SU-DHL-6 (cell line): ENCODE data around the gene NME7.
A peak's percentile ranks its signal among the peaks of the same experiment; 100 is the strongest.

Source experiments
- H2AFZ ChIP-seq: fragments of 200-600 bp; sonication (generic); 2 replicates; pipeline ENCODE4 v1.6.1; 2014; ENCODE audit warnings: low read depth, mild to moderate bottlenecking, moderate library complexity, mixed read lengths, antibody characterized with exemption, low read length; ENCODE audit not compliant: severe bottlenecking
- H3F3A ChIP-seq: fragments of 200-600 bp; shearing (Covaris generic); 2 replicates; pipeline ENCODE4 v1.6.0; 2016; ENCODE audit warnings: antibody characterized with exemption, mild to moderate bottlenecking; ENCODE audit not compliant: insufficient read depth
- H3K27ac ChIP-seq: fragments of 200-600 bp; sonication (generic); 2 replicates; pipeline ENCODE4 v1.5.1; 2016; ENCODE audit warnings: low read depth, mild to moderate bottlenecking, low read length, moderate library complexity, mixed read lengths
- H3K27me3 ChIP-seq: fragments of 200-600 bp; sonication (generic), shearing (Covaris generic); 2 replicates; pipeline ENCODE4 v1.6.0; 2014; ENCODE audit warnings: mild to moderate bottlenecking, low read length
- H3K36me3 ChIP-seq: fragments of 200-600 bp; sonication (generic); 2 replicates; pipeline ENCODE4 v1.6.1; 2014; ENCODE audit warnings: mild to moderate bottlenecking, low read length, mixed read lengths
- H3K4me2 ChIP-seq: fragments of 300-600, 200-600 bp; shearing (Covaris generic), sonication (generic); 2 replicates; pipeline ENCODE4 v1.6.0; 2014; ENCODE audit warnings: low read length, low read depth, mild to moderate bottlenecking; ENCODE audit not compliant: poor library complexity, severe bottlenecking
- H3K4me3 ChIP-seq: fragments of 200-600 bp; sonication (generic); 2 replicates; pipeline ENCODE4 v1.5.1; 2014; ENCODE audit warnings: antibody characterized with exemption, low read length, mild to moderate bottlenecking, mixed read lengths; ENCODE audit not compliant: insufficient read depth, poor library complexity, severe bottlenecking
- H3K79me2 ChIP-seq: fragments of 200-600 bp; sonication (generic); 2 replicates; pipeline ENCODE4 v1.6.1; 2014; ENCODE audit warnings: mild to moderate bottlenecking, low read length, moderate library complexity; ENCODE audit not compliant: insufficient read depth
- H3K9ac ChIP-seq: fragments of 200-600 bp; sonication (generic); 2 replicates; pipeline ENCODE4 v1.7.0; 2014; ENCODE audit warnings: mild to moderate bottlenecking, low read length
- H3K9me2 ChIP-seq: fragments of 200-600 bp; sonication (generic); replicated peaks from 2 replicates; pipeline ENCODE4 v1.6.1; 2014; ENCODE audit warnings: low read length; ENCODE audit not compliant: insufficient read depth
- H3K9me3 ChIP-seq: fragments of 200-600 bp; sonication (generic); 2 replicates; pipeline ENCODE4 v1.6.1; 2014; ENCODE audit warnings: low read length, mixed read lengths; ENCODE audit not compliant: insufficient read depth
- H4K20me1 ChIP-seq: fragments of 200-600 bp; sonication (generic); 2 replicates; pipeline ENCODE4 v1.6.1; 2014; ENCODE audit warnings: low read depth, mild to moderate bottlenecking, antibody characterized with exemption, low read length, moderate library complexity, mixed read lengths
- EZH2phosphoT487 ChIP-seq: fragments of 200-600 bp; sonication (generic), shearing (Covaris generic); conservative IDR thresholded peaks from 2 replicates; pipeline ENCODE4 v1.6.1; 2018; ENCODE audit warnings: mild to moderate bottlenecking, antibody characterized with exemption, low read length, moderate library complexity, mixed read lengths
- TF ChIP-seq, protein P1 (sequence below): fragments of 200-600 bp; sonication (generic); IDR thresholded peaks from one replicate; pipeline ENCODE4 v1.5.1; 2017; ENCODE audit warnings: antibody characterized with exemption, mild to moderate bottlenecking, low read length, moderate library complexity; ENCODE audit not compliant: insufficient read depth, poor library complexity, severe bottlenecking

The NME7 gene

DNA sequence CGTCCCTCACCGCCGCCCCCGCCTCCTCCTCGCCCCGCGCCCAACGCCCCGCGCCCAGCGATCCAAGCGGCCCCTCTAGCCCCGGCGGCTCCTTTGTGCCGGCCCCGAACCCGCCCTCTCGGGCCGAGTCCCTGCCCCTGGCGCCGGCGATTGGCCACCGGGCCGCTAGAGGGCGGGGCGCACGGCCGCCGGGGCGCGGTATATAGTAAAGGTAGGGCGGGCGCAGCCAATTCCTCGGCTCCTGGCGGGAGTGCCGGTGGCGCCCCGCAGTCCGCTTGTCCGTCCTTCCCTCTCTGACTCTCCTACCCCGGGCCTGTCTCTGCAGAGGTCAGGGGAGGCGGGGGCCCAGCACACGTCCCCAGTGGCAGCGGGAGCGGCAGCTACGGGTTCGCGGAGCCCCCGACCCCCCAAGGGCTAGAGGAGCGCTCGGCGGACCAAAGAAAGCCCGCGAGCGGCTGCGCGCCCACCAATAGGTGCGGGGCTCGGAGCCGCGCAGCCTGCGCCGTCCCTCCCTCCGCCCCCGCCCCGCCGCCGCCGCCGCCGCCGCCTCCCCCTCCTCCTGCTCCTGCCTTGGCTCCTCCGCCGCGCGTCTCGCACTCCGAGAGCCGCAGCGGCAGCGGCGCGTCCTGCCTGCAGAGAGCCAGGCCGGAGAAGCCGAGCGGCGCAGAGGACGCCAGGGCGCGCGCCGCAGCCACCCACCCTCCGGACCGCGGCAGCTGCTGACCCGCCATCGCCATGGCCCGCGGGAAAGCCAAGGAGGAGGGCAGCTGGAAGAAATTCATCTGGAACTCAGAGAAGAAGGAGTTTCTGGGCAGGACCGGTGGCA is 261.3 kb downstream of the NME7 start, which contains the start of gene ATP1B1:
ATP1B1 (plus strand) TSS at position 596 of the 826 bp plus-strand sequence; CDS start at position 736, 140 bp downstream.
- no peaks in the 10 kb centered on the region for H3K9me3 ChIP-seq
- H3K4me3 ChIP-seq = peak within 1 kb of the TSS; percentile 72
- peak within 1 kb of the TSS; percentile 85 for H2AFZ ChIP-seq
- H3K36me3 ChIP-seq = no peaks in the 10 kb centered on the region
- no peaks in the 10 kb centered on the region for H3K27me3 ChIP-seq
- no peaks in the 10 kb centered on the region for H3K9me2 ChIP-seq
- H3K9ac ChIP-seq = peak within 1 kb of the TSS; percentile 59
- H3K27ac ChIP-seq = no peak within 1 kb of the TSS
- TF ChIP-seq EZH2phosphoT487 = no peak
- TF ChIP-seq, protein P1, sequence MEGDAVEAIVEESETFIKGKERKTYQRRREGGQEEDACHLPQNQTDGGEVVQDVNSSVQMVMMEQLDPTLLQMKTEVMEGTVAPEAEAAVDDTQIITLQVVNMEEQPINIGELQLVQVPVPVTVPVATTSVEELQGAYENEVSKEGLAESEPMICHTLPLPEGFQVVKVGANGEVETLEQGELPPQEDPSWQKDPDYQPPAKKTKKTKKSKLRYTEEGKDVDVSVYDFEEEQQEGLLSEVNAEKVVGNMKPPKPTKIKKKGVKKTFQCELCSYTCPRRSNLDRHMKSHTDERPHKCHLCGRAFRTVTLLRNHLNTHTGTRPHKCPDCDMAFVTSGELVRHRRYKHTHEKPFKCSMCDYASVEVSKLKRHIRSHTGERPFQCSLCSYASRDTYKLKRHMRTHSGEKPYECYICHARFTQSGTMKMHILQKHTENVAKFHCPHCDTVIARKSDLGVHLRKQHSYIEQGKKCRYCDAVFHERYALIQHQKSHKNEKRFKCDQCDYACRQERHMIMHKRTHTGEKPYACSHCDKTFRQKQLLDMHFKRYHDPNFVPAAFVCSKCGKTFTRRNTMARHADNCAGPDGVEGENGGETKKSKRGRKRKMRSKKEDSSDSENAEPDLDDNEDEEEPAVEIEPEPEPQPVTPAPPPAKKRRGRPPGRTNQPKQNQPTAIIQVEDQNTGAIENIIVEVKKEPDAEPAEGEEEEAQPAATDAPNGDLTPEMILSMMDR = no peak
- peak within 1 kb of the TSS; percentile 58 for H3K4me2 ChIP-seq
- no peaks in the 10 kb centered on the region for H4K20me1 ChIP-seq
- no peaks in the 10 kb centered on the region for H3K79me2 ChIP-seq
- H3F3A ChIP-seq = no peaks in the 10 kb centered on the region

DNA sequence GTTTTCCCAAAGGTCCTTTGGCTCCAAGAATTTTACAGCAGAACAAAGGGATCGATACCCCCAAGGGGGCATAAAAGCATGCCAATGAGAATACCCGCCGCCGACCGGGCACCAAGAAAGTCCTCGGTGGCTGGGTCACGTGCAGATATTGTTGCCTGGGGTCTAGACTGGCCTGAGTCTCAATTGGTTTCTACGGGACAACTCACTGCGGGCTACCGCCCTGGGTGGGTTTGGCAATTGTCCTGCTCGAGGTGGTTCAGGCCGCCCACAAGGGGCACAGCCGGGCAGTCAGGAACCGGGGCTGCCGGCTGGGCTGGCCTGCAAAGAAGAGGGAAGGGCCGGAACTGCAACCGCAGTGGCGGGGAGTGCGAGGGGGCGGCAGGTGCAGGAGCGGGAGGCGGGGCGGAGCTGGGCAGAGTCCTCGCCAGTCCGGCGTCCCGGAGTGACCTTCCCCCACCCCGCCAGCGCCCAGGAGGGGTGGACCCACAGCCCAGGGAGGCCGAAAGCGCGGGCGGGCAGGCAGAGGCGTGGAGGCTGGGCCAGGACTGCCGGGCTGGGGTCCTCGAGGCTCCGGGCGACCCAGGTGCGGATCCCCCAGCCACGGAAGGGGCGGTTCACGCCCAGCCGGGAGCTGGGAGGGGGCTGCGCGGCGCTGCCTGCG is 262.0 kb downstream of the NME7 start:
- TF ChIP-seq EZH2phosphoT487 = no peak
- TF ChIP-seq, protein P1 = no peak
- Histone ChIP-seq H3K9ac (peak overlapping the region; percentile 59), H3K9me2 (no peaks in the 10 kb centered on the region), H3K27ac (no peak overlapping the region), H3K4me2 (peak overlapping the region; percentile 58), H3K27me3 (no peaks in the 10 kb centered on the region), H3F3A (no peaks in the 10 kb centered on the region), H2AFZ (peak overlapping the region; percentile 85), H3K79me2 (no peaks in the 10 kb centered on the region), H4K20me1 (no peaks in the 10 kb centered on the region), H3K9me3 (no peaks in the 10 kb centered on the region), H3K4me3 (peak overlapping the region; percentile 72), H3K36me3 (no peaks in the 10 kb centered on the region)

DNA sequence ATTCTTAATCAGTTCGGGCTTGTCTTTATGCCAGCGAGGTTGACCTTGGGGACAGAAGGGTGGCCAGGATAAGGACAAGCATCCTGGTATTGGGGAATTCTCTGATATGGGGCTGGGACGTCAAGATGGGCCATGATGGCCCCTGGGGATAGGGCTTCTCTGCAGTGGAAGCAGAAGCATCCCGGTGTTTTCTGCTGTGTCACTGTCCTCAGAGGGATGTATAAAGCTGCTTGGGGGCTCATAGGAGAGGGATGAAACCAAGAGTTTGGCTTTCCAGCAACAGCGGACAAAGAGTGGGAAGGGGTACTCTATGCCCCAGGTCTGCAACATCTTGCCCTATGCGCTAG is 262.5 kb downstream of the NME7 start:
- H3K4me2 ChIP-seq = peak overlapping the region; percentile 58
- no peaks in the 10 kb centered on the region for H4K20me1 ChIP-seq
- H3K4me3 ChIP-seq = peak overlapping the region; percentile 72
- no peaks in the 10 kb centered on the region for H3K9me2 ChIP-seq
- H3K27me3 ChIP-seq = no peaks in the 10 kb centered on the region
- no peak overlapping the region for H3K27ac ChIP-seq
- no peaks in the 10 kb centered on the region for H3F3A ChIP-seq
- H3K36me3 ChIP-seq = no peaks in the 10 kb centered on the region
- H3K79me2 ChIP-seq = no peaks in the 10 kb centered on the region
- peak overlapping the region; percentile 59; the same call in 1 of the 2 replicates for H3K9ac ChIP-seq
- H2AFZ ChIP-seq = peak overlapping the region; percentile 85
- no peak for TF ChIP-seq EZH2phosphoT487
- TF ChIP-seq, protein P1 = no peak
- no peaks in the 10 kb centered on the region for H3K9me3 ChIP-seq
